MG63 (cell line): Measurements from ENCODE around the gene OGFRL1. TPM values are rescaled to one million over a fixed set of nuclear protein-coding genes. Genes with fewer than 3 reads are reported as not detected.

Experiments
- DNase-seq: peaks from one replicate; pipeline ENCODE4 v3.0.0-alpha.2; 2020
- H3K27me3 ChIP-seq: fragments of 250-450 bp; sonication (Bioruptor Pico); 2 replicates; pipeline ENCODE4 v1.5.1; 2020; ENCODE audit warnings: mild to moderate bottlenecking, moderate library complexity
- H3K36me3 ChIP-seq: fragments of 250-450 bp; sonication (Bioruptor Pico); 2 replicates; pipeline ENCODE4 v1.5.1; 2020; ENCODE audit warnings: mild to moderate bottlenecking, moderate library complexity
- H3K4me3 ChIP-seq: fragments of 250-450 bp; sonication (Bioruptor Pico); 2 replicates; pipeline ENCODE4 v1.5.1; 2020; ENCODE audit warnings: mild to moderate bottlenecking, moderate library complexity
- H3K9me3 ChIP-seq: fragments of 250-450 bp; sonication (Bioruptor Pico); 2 replicates; pipeline ENCODE4 v1.5.1; 2020; ENCODE audit warnings: mild to moderate bottlenecking, moderate library complexity
- total RNA-seq: library from RNA; depleted of rRNA; stranded (reverse); fragments of >200 nt; shearing (Covaris generic); gene quantifications from 2 replicates; pipeline ENCODE4 v1.2.3, GENCODE V29; 2014; ENCODE audit warnings: low replicate concordance

Gene OGFRL1
- total RNA-seq, 1 experiment from 2014 or later, result 3.5 TPM

GRCh38 chr6:71277926-71278600, 10.5 kb upstream of the OGFRL1 start:
- Histone ChIP-seq H3K9me3 (no peaks in the 10 kb centered on the region), H3K4me3 (no peak overlapping the region), H3K36me3 (no peaks in the 10 kb centered on the region), H3K27me3 (no peaks in the 10 kb centered on the region)
- DNase-seq, result no peak

DNA sequence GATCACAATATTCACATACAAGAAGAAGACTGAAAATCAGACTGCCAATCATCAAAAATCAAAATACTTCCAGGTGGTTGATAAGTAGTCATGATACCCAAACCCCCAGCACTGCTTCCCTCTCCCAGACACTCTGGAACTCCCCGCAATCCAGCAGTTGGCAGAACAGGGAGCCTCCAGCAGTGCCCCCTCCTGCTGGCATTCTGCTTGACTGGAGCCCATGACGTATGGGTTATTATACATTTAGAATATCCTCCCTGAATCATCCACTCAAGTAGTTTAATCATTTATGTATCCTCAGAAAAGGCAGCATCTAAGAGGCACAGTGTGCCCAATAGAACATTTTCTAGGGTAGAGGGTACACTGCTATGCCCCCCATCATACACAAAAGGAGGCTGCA, 9.3 kb upstream of the OGFRL1 start:
- DNase-seq, result no peak
- Histone ChIP-seq H3K9me3 (no peaks in the 10 kb centered on the region), H3K36me3 (no peaks in the 10 kb centered on the region), H3K4me3 (no peak overlapping the region), H3K27me3 (no peaks in the 10 kb centered on the region)

DNA sequence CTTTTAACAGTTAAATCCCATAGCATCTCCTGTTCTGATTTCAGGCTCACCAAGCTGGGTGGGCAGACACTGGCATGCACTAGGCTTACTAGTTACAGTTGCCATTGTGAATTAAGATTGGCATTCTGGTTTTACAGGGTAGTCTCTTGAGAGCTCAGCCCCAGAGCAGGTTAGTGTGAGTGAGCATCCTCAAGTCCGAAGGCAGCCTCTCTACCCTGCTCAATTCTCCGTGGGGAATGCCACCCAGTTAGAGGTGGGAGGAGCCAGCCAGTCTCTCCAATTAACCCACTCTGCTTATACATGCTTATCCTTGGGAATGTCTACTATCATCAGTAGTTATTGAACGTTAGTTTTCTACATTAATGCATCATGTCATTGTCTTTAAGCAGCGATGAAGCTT, 8.9 kb upstream of the OGFRL1 start:
- H3K27me3 ChIP-seq, result no peaks in the 10 kb centered on the region
- no peaks in the 10 kb centered on the region for H3K36me3 ChIP-seq
- H3K9me3 ChIP-seq, result no peaks in the 10 kb centered on the region
- no peak overlapping the region for H3K4me3 ChIP-seq
- DNase-seq, result no peak

DNA sequence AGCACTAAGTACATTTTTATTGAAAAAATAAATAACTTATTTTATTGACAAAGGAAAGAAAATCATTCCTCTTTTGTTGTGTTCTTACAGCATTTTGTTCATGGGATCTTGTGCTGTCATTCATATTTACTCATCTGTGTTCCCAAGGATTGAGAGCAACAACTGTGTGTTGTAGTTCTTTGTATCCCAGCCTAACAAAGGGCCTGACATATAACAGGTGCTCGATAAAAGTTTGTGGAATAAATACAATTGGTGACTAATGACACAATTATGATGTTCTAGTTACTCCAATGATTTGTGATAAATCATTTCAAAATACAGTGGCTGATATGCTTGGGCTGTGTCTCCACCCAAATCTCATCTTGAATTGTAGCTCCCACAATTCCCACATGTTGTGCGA, 7.9 kb upstream of the OGFRL1 start:
- Histone ChIP-seq H3K4me3 (no peak overlapping the region), H3K9me3 (no peaks in the 10 kb centered on the region), H3K36me3 (no peaks in the 10 kb centered on the region), H3K27me3 (no peaks in the 10 kb centered on the region)
- no peak for DNase-seq

DNA sequence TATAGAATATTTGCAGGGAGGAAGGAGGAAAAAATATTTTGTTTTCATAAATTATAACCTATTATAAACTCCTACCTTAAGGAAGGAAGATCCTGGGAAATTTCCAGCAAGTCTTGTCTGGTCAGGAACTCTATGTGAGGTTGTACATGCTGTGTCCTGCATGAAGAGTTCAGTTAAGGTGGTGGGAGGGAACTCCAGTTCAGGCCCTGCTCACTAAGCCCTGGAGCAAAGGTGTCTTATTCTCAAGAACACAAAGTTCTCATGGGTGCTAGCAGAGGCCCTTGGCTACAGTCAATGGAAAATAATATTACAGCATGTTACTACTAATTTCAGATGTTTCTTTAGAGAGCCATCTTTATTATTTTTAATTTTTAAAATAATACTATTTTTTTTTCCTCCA, 3.8 kb upstream of the OGFRL1 start:
- no peak for DNase-seq
- no peak overlapping the region for H3K4me3 ChIP-seq
- no peaks in the 10 kb centered on the region for H3K36me3 ChIP-seq
- H3K27me3 ChIP-seq, result no peaks in the 10 kb centered on the region
- no peaks in the 10 kb centered on the region for H3K9me3 ChIP-seq

GRCh38 chr6:71287038-71287437, 1.6 kb upstream of the OGFRL1 start:
- H3K27me3 ChIP-seq, result no peaks in the 10 kb centered on the region
- H3K9me3 ChIP-seq, result no peaks in the 10 kb centered on the region
- DNase-seq, result no peak
- no peaks in the 10 kb centered on the region; the same call in 1 of the 2 replicates for H3K36me3 ChIP-seq
- no peak overlapping the region for H3K4me3 ChIP-seq

DNA sequence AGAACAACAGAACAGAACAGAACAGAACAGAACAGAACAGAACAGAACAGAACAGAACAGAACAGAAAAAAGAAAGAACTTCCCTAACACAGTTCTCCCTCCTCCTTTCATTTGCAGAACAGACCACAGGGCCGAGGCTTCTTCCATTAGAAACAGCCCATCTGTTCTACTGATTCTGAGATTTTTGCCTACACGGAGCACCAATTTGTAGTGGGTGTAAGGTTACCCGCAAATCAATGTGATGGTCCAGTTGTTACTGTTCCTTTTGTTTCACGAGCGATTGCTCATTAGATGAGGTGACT, 734 bp upstream of the OGFRL1 start:
- peak overlapping the region; percentile 56 for H3K4me3 ChIP-seq
- no peaks in the 10 kb centered on the region for H3K9me3 ChIP-seq
- DNase-seq, result no peak
- H3K27me3 ChIP-seq, result no peaks in the 10 kb centered on the region
- H3K36me3 ChIP-seq, result no peaks in the 10 kb centered on the region; the same call in 1 of the 2 replicates

DNA sequence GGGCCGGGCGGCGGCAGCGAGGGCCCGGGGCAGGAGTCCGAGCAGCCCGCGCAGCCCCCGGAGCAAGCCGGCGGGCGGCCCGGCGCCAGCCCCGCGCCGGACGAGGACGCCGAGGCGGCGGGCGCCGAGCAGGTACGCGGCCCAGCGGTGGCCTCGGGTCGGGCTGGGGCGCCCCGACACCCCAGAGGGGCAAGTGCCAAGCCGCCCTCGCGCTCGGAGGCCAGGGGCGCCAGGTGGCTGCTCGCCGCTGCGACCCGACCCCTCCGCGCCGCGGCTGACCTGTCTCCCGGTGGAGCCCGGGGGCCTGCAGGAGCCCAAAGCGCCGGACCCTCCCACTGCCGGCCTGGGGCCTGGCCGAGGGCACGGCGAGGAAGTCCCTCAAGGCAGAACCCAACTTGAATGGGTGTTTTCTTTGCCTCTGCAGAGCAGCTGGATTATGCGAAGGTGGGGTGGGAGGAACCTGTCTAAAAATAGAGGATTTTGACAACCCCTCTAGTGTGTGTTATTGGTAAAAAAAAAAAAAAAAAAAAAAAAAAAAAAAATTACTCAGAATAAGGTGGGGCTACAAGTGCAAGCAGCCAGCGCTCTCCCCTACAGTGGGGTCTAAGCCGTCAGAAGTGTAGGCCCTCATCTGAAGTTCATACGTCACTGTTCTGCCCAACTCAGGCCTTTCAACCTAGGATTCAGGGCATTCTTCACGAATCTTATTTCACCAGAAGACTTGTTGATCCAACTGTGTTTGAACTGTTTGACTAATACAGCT, 609 bp downstream of the OGFRL1 start:
- peak overlapping the region; percentile 56 for H3K4me3 ChIP-seq
- no peaks in the 10 kb centered on the region for H3K27me3 ChIP-seq
- H3K9me3 ChIP-seq, result no peaks in the 10 kb centered on the region
- DNase-seq, result peak; percentile 16
- H3K36me3 ChIP-seq, result no peaks in the 10 kb centered on the region; the same call in 1 of the 2 replicates

GRCh38 chr6:71289802-71290175, 1.2 kb downstream of the OGFRL1 start:
- no peaks in the 10 kb centered on the region for H3K27me3 ChIP-seq
- H3K4me3 ChIP-seq, result peak overlapping the region; percentile 56
- no peaks in the 10 kb centered on the region for H3K9me3 ChIP-seq
- no peaks in the 10 kb centered on the region; the same call in 1 of the 2 replicates for H3K36me3 ChIP-seq
- no peak for DNase-seq

DNA sequence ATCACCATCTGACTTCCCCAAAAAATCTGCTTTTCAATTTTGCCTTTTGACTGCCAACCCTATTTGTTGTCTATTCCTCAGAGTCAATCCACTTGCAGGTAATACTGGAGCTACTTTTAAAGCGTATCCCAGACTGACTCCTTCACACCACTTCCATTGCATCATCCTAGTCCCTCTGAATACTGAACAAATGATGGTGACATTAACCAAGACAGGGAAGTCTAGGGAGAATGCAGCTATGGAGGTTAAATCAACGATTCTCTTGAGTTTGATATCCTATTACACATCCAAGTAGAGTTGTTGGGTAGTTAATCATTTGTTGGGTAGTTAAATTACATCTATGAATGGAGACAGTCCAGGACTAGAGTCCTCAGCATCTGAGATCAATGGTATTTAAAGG, 2.0 kb downstream of the OGFRL1 start:
- no peaks in the 10 kb centered on the region for H3K9me3 ChIP-seq
- no peak for DNase-seq
- H3K27me3 ChIP-seq, result no peaks in the 10 kb centered on the region
- no peak overlapping the region for H3K4me3 ChIP-seq
- H3K36me3 ChIP-seq, result peaks cover 5% of the 10 kb centered on the region; the same call in 1 of the 2 replicates

- Histone ChIP-seq H3K4me3 (no peak overlapping the region), H3K9me3 (no peaks in the 10 kb centered on the region), H3K36me3 (peaks cover 7% of the 10 kb centered on the region; the same call in 1 of the 2 replicates), H3K27me3 (no peaks in the 10 kb centered on the region)
- no peak for DNase-seq
These were observed 3.4 kb downstream of the OGFRL1 start for GRCh38 chr6:71292001-71292400.

DNA sequence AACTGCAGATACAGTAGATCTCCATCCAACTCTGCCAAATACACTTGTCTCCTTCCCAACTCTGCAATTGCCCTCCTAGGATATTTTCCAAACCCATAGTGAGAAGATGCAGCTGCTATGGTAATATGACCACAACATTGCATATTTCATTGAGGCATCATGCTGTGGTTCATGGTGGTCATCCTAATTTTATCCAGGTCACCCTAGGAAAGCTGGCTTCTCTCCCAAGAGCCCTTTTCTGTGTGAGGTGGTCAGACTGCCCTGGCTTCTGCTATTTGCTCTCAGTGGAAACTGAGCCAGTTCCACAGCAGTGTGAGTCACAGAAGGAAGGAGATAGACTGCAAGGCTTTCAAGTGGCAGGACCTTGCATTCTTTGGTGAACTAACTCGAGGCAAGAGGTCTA, 5.5 kb downstream of the OGFRL1 start:
- Histone ChIP-seq H3K9me3 (no peaks in the 10 kb centered on the region), H3K36me3 (peaks cover 12% of the 10 kb centered on the region), H3K4me3 (no peak overlapping the region), H3K27me3 (no peaks in the 10 kb centered on the region)
- peak; percentile 90 for DNase-seq

GRCh38 chr6:71298459-71298858, 9.8 kb downstream of the OGFRL1 start:
- H3K27me3 ChIP-seq, result no peaks in the 10 kb centered on the region
- no peak for DNase-seq
- H3K36me3 ChIP-seq, result peaks cover 14% of the 10 kb centered on the region

GRCh38 chr6:71299541-71300470, 11.2 kb downstream of the OGFRL1 start:
- no peak for DNase-seq
- Histone ChIP-seq H3K4me3 (no peak overlapping the region), H3K9me3 (no peaks in the 10 kb centered on the region), H3K27me3 (no peaks in the 10 kb centered on the region), H3K36me3 (peaks cover 14% of the 10 kb centered on the region)

More at GRCh38 chr6:71298459-71298858, 9.8 kb downstream of the OGFRL1 start:
- Histone ChIP-seq H3K9me3 (no peaks in the 10 kb centered on the region), H3K4me3 (no peak overlapping the region)

DNA sequence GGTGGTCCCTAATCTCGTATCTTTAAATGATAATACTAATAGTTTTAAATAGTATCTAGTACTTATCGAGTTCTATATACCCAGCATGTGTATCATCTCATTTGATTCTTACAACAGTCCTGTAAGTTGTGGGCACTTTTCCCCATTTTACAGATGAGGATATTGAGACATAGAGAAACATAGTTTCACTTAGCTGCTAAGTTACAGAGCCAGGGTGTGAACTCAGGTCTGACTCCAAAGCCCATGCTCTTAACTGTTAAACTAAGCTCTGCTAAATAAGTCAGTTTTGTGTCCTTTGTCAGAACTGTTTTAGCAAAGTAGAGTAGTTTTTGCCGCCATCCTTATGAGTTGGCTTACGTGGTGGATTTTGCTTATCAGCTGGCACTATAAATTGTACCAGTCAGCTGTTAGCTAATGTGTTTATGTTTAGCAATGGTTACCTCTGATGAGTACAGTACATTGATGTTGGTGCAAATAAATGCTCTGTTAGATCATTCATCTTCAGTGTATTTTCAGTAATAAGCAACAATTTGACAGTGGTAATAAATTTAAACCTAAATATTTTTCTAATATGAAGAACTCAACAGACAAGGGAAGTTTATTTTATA, 12.1 kb downstream of the OGFRL1 start:
- no peaks in the 10 kb centered on the region for H3K9me3 ChIP-seq
- H3K36me3 ChIP-seq, result peaks cover 9% of the 10 kb centered on the region
- no peak for DNase-seq
- no peak overlapping the region for H3K4me3 ChIP-seq
- no peaks in the 10 kb centered on the region for H3K27me3 ChIP-seq

DNA sequence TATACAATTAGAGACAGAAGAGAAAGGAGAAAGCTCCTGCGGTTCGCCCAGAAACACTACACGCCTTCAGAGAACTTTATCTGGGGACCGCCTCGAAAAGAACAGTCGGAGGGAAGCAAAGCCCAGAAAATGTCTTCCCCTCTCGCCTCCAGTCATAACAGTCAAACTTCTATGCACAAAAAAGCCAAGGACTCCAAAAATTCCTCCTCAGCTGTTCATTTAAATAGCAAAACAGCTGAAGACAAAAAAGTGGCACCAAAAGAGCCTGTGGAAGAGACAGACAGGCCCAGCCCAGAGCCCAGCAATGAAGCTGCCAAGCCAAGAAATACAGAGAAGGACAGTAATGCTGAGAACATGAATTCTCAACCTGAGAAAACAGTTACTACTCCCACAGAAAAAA, 12.9 kb downstream of the OGFRL1 start:
- H3K9me3 ChIP-seq, result no peaks in the 10 kb centered on the region
- no peaks in the 10 kb centered on the region for H3K27me3 ChIP-seq
- peaks cover 9% of the 10 kb centered on the region for H3K36me3 ChIP-seq
- no peak overlapping the region for H3K4me3 ChIP-seq
- DNase-seq, result no peak

GRCh38 chr6:71309656-71310055, 21.0 kb downstream of the OGFRL1 start:
- no peak overlapping the region for H3K4me3 ChIP-seq
- no peaks in the 10 kb centered on the region for H3K27me3 ChIP-seq
- H3K9me3 ChIP-seq, result no peaks in the 10 kb centered on the region
- H3K36me3 ChIP-seq, result no peaks in the 10 kb centered on the region
- peak; percentile 23 for DNase-seq
